Activated CD4-positive, alpha-beta T cell treated with anti-CD3 and anti-CD28 coated beads, Interleukin-2, amount 50 U/mL, for 16 hours (primary cell): ENCODE results near the gene DARS1.
"Not testable (repeated sequence)": the region's sequence is repeated elsewhere in the genome, so short reads cannot be mapped to it uniquely, and the experiment has no call there.

ENCODE experiments used
- DNase-seq: peaks from one replicate; pipeline ENCODE4 v3.0.0-alpha.2; 2020

DARS1 gene

DNA sequence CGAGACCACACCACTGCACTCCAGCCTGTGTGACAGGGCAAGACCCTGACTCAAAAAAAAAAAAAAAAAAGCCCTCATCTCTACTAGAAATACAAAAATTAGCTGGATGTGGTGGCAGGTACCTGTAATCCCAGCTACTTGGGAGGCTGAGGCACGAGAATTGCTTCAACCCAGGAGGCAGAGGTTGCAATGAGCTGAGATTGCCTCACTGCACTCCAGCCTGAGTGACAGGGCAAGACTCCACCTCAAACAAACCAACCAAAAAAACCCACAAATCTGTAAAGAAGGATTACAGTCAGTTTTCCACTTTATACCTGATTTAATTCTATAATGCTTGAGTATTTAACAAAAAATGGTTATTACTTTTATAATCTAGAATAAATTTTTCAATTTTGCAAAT is 9.7 kb downstream of the DARS1 start:
- DNase-seq: no peak

DNA sequence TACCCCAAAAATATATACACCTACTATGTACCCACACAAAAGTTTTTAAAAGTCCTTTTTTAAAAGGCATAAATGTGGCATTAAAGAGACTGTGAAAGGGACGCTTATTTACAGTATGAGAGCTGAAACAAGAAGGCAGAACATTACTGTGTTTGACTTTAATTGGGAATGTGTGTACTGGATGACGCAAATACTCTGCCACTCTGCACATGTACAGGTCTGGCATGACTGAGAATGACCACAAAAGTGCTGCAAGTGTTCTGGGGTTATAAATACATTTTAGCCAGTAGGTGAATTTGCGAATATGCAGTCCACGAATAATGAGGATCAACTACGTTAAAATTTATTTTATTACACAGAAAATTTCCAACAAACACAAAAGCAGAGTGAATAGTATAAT is 11.4 kb downstream of the DARS1 start:
- DNase-seq: no peak

DNA sequence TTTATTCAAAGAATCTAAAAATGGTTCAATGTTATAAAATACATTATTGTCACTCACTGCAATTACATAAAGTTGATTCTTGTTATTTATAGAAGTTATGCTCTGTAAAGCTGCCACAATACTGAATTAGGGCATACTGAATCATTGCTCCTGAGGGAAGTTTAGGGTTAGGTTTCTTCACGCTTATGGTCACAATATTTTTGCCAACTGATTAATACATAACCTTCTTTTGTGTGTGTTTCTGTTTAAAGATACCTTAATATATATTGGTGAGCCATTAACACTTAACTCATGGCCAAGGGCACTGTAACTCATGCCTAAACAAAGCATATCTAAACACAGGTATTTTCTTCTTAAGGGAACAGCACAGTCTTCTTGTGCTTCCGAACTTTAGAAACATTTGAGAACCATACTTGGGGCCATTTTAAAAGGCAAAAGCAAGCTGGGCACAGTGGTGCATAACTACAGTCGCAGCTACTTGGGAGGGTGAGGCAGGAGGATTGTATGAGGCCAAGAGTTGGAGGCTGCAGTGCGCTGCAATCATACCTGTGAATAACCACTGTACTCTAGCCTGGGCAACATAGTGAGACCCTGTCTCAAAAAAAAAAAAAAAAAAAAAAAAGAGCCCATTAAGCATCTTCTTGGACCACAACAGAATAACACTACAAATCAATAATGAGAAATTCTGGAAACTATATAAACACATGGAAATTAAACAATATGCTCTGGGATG is 15.6 kb downstream of the DARS1 start:
- no peak for DNase-seq

DNA sequence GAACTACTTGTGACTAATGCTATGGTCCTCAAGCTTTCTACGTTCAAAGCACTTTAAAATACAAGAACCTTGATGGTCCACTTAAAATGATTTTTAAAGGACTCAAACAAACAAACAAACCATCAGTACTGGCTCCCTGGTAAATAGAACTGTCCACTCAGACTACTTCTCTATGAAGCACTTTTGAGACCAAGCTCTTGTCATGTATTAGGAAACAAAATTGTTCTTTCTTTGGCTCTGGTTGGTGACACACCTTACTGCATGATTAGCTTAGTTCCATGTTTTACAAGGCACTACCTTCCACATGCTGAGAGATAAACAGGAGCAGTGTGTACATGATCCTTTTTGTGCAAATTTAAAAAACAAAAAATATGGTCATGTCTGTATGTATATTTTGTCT is 19.7 kb downstream of the DARS1 start:
- DNase-seq: no peak

DNA sequence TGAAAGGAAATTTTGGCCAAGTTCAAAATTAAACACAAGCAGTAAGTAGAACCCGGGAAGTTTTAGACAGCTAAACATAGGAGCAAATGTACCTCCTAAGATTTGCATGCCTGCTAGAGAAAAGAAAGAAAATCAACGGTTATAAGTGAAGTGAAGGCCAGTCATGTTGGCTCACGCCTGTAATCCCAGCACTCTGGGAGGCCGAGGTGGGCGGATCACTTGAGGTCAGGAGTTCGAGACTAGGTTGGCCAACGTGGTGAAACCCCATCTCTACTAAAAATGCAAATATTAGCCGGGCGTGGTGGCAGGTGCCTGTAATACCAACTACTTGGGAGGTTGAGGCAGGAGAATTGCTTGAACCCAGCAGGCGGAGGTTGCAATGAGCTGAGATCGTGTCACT is 21.0 kb downstream of the DARS1 start:
- not testable (repeated sequence) for DNase-seq

DNA sequence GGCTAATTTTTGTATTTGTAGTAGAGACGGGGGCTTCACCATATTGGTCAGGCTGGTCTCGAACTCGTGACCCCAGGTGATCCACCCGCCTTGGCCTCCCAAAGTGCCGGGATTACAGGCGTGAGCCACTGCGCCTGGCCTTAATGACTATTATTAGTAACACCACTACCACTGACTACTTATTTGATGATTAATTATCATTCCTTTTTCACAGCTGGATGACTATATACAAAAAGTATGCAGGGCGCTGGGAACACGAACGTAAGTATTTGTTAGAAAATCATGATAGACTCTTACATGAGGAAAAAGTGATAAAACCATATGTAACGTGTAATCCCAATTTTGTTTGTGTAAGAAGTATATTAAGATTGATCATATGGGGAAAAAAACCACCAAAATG is 21.6 kb downstream of the DARS1 start:
- no peak for DNase-seq

DNA sequence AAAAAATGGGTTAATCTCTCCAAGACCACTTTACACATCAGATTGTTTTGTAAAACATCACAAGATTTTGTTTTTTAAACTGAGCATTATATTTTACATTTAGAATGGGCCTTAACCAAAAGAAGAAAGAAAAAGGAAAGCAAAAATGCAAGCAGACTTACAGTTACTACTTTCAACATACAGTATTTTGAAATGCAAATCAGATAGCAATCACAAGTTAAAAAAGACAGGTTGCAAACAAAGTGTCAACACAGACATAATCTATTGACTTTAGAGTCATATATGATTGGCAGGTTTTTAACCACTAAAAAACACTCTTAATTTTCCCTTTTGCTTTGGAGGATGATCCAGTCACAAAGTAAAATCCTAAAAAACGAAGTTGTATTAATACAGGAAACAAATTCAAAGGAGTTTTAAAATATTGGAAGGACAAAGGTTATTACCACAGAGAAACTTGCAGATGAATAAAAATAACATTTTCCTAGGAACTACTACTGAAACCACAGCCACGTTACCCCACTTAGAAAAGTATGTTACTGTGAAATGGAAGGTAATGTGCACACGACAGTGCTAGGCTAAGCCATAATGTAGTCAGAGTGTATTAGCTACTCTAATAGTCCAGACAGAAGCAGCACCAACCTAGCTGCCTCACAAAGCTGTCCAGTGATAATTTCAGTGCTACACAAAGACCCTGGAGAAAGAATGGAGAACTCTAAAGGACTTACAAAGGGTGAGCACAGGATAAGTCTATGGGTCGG is 22.9 kb downstream of the DARS1 start:
- no peak for DNase-seq

DNA sequence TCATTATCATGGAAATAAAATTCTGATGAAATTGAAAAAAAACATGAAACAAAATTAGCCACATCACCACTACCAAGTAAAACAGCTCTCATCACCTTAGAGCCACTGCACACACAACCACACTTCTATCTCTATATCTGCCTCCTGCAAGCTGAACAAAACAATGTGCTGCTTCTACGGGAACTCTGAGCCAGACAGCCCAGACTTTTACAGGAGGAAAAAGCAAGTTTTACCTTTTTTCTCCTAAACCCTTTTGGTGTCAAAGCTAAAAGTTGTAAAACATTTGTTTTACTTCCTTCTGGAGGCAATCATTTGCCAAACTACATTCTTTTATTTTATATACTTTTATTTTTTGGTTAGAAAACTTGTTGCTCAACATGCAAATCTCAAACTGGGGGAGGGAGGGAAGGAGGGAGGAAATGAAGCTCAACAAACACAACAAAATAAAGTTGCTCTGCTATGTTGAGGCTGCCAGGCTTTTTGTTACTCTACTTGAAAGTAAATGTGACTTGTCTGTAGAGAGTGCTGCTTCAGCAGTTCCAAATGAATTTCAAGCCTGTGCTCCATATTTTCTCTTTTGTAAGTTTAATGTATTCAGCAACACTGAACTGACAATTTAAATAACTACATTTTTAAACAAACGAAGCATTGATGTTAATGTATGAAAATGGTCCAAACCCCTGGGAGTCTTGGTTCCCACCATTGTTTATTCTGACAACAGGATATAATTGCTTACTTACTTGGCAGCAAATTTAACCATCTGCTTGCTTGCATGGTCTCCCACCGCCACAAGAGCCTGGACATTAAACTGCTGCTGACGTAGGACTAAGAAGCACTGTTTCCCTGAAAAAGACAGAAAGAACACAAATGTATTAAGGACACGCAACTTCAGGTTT is 24.5 kb downstream of the DARS1 start:
- DNase-seq: peak; percentile 18

DNA sequence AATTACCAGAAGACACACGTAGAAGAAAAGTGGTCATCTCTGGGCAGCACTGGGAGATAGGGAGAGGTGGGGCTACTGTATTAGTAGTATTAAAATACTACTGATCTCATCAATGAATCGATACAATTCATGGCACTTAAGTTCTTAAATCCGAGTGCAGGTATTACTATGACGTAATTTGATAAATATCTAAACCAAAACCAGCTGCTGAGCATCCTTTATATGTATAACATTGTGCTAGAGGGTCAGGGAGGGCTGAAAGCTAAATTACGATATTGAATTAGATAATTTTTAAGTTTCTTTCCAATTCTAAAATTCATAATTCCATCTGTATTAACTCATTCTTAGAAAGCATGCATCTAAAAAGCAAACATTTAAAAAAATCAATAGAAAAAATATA is 25.3 kb downstream of the DARS1 start:
- no peak for DNase-seq

DNA sequence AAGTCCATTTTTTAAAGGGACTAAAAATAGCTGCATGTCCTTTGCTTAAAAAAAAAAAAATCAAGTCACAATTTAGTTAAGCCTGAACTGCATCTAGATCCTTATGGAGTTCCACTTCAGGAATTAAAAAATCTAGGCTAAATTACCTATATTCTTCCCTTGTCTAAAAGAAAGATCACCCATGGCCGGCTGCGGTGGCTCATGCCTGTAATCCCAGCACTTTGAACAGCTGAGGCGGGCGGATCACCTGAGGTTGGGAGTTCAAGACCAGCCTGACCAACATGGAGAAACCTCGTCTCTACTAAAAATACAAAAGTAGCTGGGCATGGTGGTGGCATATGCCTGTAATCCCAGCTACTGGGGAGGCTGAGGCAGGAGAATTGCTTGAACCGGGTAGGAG is 26.5 kb downstream of the DARS1 start:
- DNase-seq: not testable (repeated sequence)

DNA sequence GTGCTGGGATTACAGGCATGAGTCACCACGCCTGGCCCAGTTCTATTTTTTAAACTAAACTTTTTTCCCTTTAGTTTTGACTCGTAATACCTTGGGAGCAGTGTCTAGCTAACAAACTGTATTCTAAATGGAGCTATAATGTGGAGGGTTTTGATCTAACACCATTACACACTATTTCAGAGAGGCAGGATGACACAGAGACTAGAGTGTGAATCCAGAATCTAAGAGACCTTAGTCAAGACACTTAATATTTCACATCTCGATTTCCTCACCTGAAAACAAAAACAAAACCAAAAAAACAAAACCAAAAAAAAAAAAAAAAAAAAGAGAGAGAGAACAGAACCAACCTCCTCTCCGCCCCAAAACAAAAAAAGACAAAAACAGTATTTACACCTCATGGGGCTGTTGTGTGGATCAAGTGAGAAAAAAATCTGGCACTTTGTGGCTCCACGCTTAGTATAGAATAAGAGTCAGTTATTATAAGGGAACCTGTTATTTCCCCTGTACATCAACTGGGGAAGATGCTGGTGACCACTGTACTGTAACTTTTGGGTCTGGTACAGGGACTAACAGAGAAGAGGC is 31.3 kb downstream of the DARS1 start:
- no peak for DNase-seq

DNA sequence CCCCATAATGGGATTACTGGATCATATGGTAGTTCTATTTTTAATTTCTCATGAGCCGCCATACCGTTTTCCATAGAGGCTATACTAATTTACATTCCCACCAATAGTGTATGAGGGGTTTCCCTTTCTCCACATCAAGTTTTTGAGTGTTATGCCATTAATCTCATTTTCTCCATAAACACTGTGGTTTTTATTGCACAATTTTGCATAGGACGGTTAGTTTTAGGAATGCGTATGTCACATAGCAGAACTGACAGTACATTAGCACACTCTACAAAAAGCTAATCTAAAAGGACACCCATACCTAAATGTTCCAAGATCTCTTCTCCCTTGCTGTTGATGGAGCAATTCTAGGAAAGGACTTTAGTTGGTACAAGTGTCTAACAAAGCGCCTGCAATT is 32.5 kb downstream of the DARS1 start:
- DNase-seq: no peak

DNA sequence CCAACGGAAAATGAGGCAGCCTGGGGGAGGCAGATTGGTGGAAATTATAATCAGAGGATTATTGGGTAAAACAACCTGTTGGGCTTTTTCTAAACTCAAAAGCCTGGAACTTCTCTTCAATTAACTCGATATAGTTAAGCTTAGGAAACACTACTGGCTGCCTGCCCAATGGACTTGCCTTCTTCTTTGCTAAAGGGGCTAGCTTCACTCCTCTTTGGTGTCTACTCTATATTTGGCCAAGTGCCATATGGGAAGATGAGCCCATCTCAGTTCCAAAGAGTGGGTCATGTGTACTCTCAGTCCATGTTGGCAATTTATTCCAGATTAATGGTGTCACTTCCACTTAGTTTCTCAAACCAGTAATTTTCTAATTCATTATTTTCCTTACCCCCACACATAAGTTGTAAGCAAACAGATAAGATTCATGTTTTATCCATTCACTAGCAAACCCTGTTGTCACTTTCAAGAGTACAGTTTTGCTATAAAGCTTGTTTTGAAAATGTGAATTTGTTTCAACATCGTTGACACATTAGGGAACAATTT is 34.3 kb downstream of the DARS1 start:
- DNase-seq: no peak

DNA sequence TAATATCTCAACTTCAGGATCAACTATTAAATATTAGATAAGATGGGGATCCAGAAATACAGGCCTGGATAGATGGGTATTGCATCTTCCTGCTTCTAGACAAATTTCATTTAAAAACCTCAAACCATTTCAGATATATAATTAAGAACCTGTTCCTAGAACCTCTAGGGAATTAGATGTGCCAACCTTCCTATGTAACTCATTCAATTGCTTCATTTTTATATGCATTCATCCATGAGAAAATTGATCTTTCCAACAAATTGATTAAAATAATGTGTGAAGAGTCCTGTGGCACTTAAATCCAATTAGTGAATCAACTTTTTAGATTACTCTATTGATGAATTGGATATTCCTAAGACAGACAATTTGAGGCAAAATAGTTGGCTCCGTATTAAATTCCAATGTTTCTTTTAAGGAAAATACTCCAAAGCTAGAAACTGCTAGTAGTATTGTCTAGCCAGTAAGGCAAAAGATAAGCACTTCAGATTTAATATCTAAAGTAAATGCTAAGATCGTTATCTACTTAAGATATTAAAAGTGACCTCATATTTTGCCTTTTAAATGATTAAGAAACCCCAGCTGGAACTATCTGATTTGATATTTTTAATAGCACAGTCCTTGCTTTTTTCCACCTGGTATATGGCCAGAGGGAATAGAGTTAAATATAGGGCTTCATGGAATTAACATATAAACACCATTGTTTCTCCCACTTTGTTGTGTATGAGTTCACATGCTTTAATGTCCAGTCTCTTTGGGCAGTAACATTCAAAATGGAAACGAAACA is 35.8 kb downstream of the DARS1 start:
- DNase-seq: no peak

DNA sequence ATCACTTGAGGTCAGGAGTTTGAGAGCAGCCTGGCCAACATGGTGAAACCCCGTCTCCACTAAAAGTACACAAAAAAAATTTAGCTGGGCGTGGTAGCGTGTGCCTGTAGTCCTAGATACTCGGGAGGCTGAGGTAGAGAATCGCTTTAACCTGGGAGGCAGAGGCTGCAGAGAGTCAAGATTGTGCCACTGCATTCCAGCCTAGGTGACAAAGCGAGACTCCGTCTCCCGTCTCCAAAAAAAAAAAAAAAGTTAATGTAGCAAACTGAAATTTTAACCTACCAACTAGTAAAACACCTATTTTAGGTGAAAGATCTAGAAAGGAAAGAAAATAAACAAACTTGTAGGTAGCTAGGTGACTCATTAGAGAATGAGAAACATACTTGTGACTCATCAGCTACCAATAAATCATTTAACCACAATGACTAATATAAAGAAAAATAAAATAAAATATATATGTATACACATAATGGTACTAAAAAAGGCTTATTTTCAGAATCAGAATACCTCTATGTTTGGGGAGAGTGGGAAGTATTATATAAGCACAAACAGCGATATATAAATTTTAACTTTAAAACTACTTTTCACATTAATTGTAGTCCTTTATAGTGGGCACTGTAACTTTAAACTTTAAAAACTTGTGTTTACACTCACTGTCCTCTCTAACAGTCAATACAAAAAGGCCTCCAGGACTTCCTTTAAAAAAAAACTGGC is 36.6 kb downstream of the DARS1 start:
- DNase-seq: peak; percentile 66

DNA sequence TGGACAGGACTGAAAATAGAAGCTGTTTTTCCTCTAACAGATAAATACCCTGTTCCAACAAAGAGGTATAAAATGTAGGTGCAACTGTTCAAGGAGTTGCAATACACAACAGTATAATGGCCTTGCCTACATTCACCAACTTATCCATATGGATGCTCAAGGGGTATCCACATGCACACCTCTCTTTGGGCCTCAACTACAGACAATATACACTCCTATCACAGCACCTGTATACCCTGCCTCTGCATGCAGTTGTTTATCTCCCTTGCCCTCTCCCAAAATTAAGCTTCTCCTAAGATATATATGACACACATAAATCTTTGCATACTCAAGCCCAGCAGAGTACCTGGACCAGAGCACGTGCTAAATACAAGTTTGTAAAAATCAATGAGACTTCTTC is 37.3 kb downstream of the DARS1 start:
- no peak for DNase-seq

DNA sequence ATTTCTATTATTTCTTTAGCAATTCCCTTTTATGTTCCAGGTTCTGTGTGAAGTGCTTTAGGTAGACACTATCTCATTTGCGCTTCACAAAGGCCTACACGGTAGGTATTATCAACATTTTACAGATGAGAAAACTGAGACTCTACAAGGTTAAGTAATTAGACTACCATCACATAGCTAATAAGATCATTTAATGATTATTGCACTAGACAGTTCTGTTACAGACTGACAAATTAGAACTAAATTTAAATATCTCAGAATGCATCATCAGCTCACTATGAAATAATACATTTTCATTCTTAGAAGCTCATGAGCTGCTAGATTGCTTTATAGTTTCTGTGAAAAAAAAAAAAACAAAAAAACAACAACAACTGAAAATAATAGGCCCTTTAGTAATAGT is 37.9 kb downstream of the DARS1 start:
- no peak for DNase-seq

DNA sequence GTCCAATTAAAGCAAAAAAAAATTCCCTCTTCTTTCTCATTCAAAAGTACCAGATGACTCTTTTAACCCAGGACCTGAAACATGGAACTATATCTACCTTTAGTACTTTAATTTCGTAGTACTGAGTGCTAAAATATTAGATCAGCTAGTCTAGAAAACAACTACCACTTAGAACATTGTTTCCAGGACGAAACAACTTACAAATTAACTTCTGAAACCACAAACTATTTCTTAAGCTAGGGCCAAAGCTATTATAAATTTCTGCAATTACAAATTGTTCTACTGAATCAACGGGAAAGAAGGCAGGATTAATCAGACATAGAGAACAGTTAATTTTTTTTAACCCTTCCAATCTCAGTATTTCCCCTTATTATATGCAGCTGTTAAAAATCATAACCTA is 39.9 kb downstream of the DARS1 start:
- no peak for DNase-seq

DNA sequence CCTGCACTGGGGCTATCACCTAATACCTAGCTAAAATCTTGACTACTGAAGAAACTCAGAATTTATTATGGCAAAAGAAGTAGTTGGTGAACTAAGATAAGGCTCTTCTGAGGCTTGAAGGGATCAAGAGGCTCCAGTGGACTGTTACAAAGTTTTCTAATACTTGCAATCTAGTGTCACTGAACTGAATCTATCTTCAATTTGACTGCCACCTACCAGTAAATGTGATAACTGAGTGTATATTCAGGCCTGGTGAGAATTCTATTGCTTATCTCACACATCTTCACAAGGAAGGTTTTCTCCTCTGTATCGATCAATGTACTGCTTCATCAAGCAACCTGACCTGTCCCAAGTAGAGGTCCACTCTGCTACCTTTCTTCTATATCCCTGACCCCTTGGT is 40.8 kb downstream of the DARS1 start:
- DNase-seq: no peak

DNA sequence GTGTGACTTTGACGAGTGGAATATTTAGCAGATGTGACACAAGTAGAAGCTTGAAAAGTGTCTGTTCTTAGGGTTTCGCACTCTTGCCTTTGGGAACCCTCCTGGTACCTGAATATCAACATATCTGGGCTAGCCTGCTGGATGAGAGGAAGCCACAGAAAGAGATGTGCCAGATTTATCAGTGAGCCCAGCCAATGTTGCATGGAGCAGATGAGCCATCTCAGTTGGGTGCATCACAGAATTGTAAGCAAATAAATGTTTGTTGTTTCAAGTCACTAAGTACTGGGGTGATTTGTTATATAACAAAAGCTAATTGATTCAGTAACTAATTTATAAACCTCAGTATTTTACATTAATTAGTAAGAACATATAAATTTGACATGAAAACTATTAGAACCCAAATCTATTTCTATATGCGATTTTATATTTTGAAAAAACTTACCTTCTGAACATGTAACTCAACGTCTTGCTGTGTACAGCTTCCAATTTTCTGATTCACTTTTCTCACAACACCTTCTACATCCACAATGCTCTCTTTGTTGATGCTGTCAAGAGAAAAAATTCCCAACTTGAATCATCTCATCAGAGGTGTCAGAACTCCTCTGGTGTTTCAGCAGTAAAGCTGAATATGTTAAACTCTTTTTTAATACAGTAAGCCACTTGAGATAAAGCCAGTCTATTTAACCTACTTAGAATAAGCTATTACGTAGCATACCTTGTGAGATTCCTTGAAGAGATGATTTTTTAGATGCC is 42.3 kb downstream of the DARS1 start:
- no peak for DNase-seq

DNA sequence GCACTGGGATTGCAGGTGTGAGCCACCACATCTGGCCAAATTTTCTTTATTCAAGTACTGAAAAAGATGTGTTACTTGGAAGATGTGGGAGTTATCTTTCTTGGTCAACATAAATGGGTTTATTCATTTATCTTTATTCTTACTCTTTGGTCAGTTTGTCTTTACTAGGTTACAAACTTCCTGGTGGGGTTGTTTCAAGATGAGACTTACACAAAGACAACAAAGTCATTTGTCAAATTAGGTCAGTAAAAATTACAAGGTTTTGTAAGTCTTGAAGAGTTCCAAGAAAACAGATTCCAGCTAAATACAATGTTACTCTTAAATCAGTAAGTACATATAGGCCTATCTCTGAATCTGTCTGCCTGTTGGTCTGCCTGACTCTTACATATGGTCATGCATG is 48.9 kb downstream of the DARS1 start:
- no peak for DNase-seq
